ENCODE measurements around the gene CST9L.

Gene CST9L

GRCh38 chr20:23585449-23585807 lies 17.1 kb upstream of the CST9L start:
- TF ChIP-seq FOXP2 (optimal IDR thresholded peaks at IDR 0.05; ENCODE audit: borderline replicate concordance, extremely low read depth, extremely low read length, insufficient read depth) (no peak), TAF1 (IDR thresholded peaks at IDR 0.05; ENCODE audit: borderline replicate concordance, insufficient read depth, low read length) (no peak), SIN3A (IDR thresholded peaks at IDR 0.05; ENCODE audit: borderline replicate concordance, insufficient read depth, low read length) (no peak), POLR2AphosphoS5 (IDR thresholded peaks at IDR 0.05; ENCODE audit: low read depth, low read length) (no peak)
- TF ChIP-seq, protein P1, sequence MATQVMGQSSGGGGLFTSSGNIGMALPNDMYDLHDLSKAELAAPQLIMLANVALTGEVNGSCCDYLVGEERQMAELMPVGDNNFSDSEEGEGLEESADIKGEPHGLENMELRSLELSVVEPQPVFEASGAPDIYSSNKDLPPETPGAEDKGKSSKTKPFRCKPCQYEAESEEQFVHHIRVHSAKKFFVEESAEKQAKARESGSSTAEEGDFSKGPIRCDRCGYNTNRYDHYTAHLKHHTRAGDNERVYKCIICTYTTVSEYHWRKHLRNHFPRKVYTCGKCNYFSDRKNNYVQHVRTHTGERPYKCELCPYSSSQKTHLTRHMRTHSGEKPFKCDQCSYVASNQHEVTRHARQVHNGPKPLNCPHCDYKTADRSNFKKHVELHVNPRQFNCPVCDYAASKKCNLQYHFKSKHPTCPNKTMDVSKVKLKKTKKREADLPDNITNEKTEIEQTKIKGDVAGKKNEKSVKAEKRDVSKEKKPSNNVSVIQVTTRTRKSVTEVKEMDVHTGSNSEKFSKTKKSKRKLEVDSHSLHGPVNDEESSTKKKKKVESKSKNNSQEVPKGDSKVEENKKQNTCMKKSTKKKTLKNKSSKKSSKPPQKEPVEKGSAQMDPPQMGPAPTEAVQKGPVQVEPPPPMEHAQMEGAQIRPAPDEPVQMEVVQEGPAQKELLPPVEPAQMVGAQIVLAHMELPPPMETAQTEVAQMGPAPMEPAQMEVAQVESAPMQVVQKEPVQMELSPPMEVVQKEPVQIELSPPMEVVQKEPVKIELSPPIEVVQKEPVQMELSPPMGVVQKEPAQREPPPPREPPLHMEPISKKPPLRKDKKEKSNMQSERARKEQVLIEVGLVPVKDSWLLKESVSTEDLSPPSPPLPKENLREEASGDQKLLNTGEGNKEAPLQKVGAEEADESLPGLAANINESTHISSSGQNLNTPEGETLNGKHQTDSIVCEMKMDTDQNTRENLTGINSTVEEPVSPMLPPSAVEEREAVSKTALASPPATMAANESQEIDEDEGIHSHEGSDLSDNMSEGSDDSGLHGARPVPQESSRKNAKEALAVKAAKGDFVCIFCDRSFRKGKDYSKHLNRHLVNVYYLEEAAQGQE (IDR thresholded peaks at IDR 0.05; ENCODE audit: insufficient read depth in 1 of 2, low read depth in 2 of 2, low read length in 2 of 2): no peak

GRCh38 chr20:23584434-23585199 lies 16.3 kb upstream of the CST9L start:
- TF ChIP-seq SIN3A (IDR thresholded peaks at IDR 0.05; ENCODE audit: borderline replicate concordance, insufficient read depth, low read length) (no peak), TAF1 (IDR thresholded peaks at IDR 0.05; ENCODE audit: borderline replicate concordance, insufficient read depth, low read length) (no peak), FOXP2 (optimal IDR thresholded peaks at IDR 0.05; ENCODE audit: borderline replicate concordance, extremely low read depth, extremely low read length, insufficient read depth) (no peak), POLR2AphosphoS5 (IDR thresholded peaks at IDR 0.05; ENCODE audit: low read depth, low read length) (no peak)
- TF ChIP-seq, protein P1 (IDR thresholded peaks at IDR 0.05; ENCODE audit: insufficient read depth in 1 of 2, low read depth in 2 of 2, low read length in 2 of 2): no peak

DNA sequence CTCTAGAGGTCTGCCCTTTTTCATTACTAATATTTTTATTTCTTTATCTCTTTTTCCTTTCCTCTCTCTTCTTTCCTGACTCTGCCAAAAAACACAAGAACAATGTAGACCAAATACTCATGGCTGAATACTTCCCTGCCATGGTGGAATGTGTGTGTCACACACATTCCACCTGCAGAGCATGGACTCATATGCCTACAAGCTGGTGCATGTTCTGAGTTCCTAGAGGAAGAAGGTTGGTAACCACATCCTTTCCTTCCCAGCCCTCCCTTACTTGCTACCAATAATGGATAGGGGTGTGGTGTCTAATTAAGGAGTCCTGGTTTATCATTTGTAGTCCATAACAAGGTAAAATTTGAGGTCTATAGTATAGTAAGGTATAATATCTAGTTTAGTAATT lies 15.2 kb upstream of the CST9L start:
- TF ChIP-seq, protein P1 (IDR thresholded peaks at IDR 0.05; ENCODE audit: insufficient read depth in 1 of 2, low read depth in 2 of 2, low read length in 2 of 2): no peak
- TF ChIP-seq TAF1 (IDR thresholded peaks at IDR 0.05; ENCODE audit: borderline replicate concordance, insufficient read depth, low read length): no peak
- TF ChIP-seq POLR2AphosphoS5 (IDR thresholded peaks at IDR 0.05; ENCODE audit: low read depth, low read length): no peak
- no peak for TF ChIP-seq FOXP2 (optimal IDR thresholded peaks at IDR 0.05; ENCODE audit: borderline replicate concordance, extremely low read depth, extremely low read length, insufficient read depth)
- TF ChIP-seq SIN3A (IDR thresholded peaks at IDR 0.05; ENCODE audit: borderline replicate concordance, insufficient read depth, low read length): no peak

DNA sequence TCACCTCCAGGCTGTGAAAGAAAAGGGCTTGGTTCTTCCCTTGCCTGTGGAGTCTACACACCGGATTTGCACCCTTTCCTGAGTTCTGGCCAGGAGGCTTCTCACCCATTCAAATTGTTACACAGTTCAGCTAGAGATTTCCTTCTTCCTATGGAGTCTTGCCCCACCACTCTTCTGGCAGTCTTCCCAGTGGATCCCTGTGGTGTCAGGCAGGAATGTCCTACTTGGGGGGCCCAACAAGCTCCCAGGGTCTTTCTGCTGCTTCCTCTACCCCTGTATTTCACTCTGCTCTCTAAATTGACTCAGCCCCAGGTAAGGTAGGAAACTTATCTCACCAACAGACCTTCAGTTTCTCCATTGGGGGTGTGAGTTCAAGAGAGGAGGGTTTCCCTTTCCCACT lies 14.0 kb upstream of the CST9L start:
- TF ChIP-seq SIN3A (IDR thresholded peaks at IDR 0.05; ENCODE audit: borderline replicate concordance, insufficient read depth, low read length) (no peak), FOXP2 (optimal IDR thresholded peaks at IDR 0.05; ENCODE audit: borderline replicate concordance, extremely low read depth, extremely low read length, insufficient read depth) (no peak)
- TF ChIP-seq, protein P1 (IDR thresholded peaks at IDR 0.05; ENCODE audit: insufficient read depth in 1 of 2, low read depth in 2 of 2, low read length in 2 of 2): no peak
